Tibial artery (tissue), 4 donors: ENCODE results near the gene PAPPA2.

Experiments
- DNase-seq, 2 donors: peaks; one replicate each; pipeline ENCODE4 v3.0.0-alpha.2; 2019
- H3K27ac ChIP-seq, 2 donors: fragments of 200-600 bp; sonication (generic) in 1 of 2; 1 replicate in 1 of 2; 2 replicates in 1 of 2; pipeline ENCODE4 v1.5.1; 2018 to 2019; ENCODE audit warnings: mild to moderate bottlenecking in 1 of 2
- H3K27me3 ChIP-seq, 2 donors: fragments of 200-600 bp; sonication (generic) in 1 of 2; one replicate each; pipeline versions ENCODE4 v1.5.1 to v1.6.0; 2016 to 2019
- H3K36me3 ChIP-seq, 3 donors: fragments of 200-600 bp; sonication (generic) in 2 of 3; one replicate each; pipeline ENCODE4 v1.5.1; 2016 to 2019; ENCODE audit warnings: mild to moderate bottlenecking in 2 of 3
- H3K4me1 ChIP-seq, 4 donors: fragments of 200-600 bp; sonication (generic) in 2 of 4; 1 replicate in 3 of 4; 2 replicates in 1 of 4; pipeline ENCODE4 v1.5.1; 2016 to 2019
- H3K4me3 ChIP-seq, 2 donors: fragments of 200-600 bp; sonication (generic) in 1 of 2; 1 replicate in 1 of 2; 2 replicates in 1 of 2; pipeline ENCODE4 v1.5.1; 2018 to 2019; ENCODE audit warnings: mild to moderate bottlenecking in 2 of 2
- H3K9me3 ChIP-seq, 3 donors: fragments of 200-600 bp; sonication (generic) in 1 of 3; one replicate each; pipeline ENCODE4 v1.5.1; 2016 to 2019
- intact Hi-C: fragments of 100-400 bp; cut with DNase I; formaldehyde crosslinking; loops from one replicate; pipeline ENCODE4 v1.15.0; 2023; ENCODE audit warnings: low total_unique reads
- TF ChIP-seq, protein P1 (sequence below), 2 experiments: fragments of 200-600 bp in 1 of 2; fragments of 450-650 bp in 1 of 2; IDR thresholded peaks; one replicate each; pipeline ENCODE4 v1.5.1; 2017 to 2019; ENCODE audit warnings: antibody characterized with exemption in 2 of 2, mild to moderate bottlenecking in 1 of 2, moderate library complexity in 1 of 2

PAPPA2 gene

GRCh38 chr1:176717066-176717750, 254.2 kb downstream of the PAPPA2 start:
- Histone ChIP-seq H3K4me1 (no peaks in the 10 kb centered on the region), H3K36me3 (no peaks in the 10 kb centered on the region), H3K27me3 (no peaks in the 10 kb centered on the region), H3K27ac (no peak overlapping the region), H3K9me3 (no peaks in the 10 kb centered on the region), H3K4me3 (no peak overlapping the region)
- intact Hi-C loops = no loop called here
- DNase-seq = no peak
- TF ChIP-seq, protein P1, sequence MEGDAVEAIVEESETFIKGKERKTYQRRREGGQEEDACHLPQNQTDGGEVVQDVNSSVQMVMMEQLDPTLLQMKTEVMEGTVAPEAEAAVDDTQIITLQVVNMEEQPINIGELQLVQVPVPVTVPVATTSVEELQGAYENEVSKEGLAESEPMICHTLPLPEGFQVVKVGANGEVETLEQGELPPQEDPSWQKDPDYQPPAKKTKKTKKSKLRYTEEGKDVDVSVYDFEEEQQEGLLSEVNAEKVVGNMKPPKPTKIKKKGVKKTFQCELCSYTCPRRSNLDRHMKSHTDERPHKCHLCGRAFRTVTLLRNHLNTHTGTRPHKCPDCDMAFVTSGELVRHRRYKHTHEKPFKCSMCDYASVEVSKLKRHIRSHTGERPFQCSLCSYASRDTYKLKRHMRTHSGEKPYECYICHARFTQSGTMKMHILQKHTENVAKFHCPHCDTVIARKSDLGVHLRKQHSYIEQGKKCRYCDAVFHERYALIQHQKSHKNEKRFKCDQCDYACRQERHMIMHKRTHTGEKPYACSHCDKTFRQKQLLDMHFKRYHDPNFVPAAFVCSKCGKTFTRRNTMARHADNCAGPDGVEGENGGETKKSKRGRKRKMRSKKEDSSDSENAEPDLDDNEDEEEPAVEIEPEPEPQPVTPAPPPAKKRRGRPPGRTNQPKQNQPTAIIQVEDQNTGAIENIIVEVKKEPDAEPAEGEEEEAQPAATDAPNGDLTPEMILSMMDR (IDR thresholded peaks at IDR 0.05) = no peak

GRCh38 chr1:176719447-176719846, 256.5 kb downstream of the PAPPA2 start:
- DNase-seq = no peak
- Histone ChIP-seq H3K9me3 (no peaks in the 10 kb centered on the region), H3K27me3 (no peaks in the 10 kb centered on the region), H3K4me3 (no peak overlapping the region), H3K36me3 (no peaks in the 10 kb centered on the region), H3K4me1 (no peaks in the 10 kb centered on the region), H3K27ac (no peak overlapping the region)
- TF ChIP-seq, protein P1 (IDR thresholded peaks at IDR 0.05) = no peak
- intact Hi-C loops = no loop called here

DNA sequence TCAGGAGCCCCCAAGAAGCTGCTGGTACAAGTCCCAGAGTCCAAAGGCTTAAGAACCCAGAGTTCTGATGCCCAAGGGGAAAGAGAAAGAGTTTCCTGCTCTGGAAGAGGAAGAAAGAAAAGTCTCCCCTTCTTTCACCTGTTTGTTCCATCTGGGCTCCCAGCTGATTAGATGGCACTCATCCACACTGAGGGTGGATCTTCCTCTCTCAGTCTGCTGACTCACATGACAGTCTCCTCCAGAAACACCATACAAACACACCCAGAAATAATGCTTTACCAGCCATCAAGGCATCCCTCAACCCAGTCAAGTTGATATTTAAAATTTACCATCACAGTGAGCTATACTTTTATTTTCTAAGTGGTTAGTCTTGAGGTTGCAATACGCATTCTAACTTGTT, 257.9 kb downstream of the PAPPA2 start:
- Histone ChIP-seq H3K36me3 (no peaks in the 10 kb centered on the region), H3K4me1 (no peaks in the 10 kb centered on the region), H3K4me3 (no peak overlapping the region), H3K9me3 (no peaks in the 10 kb centered on the region), H3K27me3 (no peaks in the 10 kb centered on the region), H3K27ac (no peak overlapping the region)
- TF ChIP-seq, protein P1 (IDR thresholded peaks at IDR 0.05) = no peak
- no peak for DNase-seq
- intact Hi-C loops = no loop called here

- intact Hi-C loops = no loop called here
- H3K27ac ChIP-seq = no peak overlapping the region
- no peaks in the 10 kb centered on the region for H3K27me3 ChIP-seq
- TF ChIP-seq, protein P1 (IDR thresholded peaks at IDR 0.05) = no peak
- H3K4me1 ChIP-seq = no peaks in the 10 kb centered on the region
- no peaks in the 10 kb centered on the region for H3K36me3 ChIP-seq
- no peaks in the 10 kb centered on the region for H3K9me3 ChIP-seq
- DNase-seq = no peak
- H3K4me3 ChIP-seq = no peak overlapping the region
These were observed 270.7 kb downstream of the PAPPA2 start for GRCh38 chr1:176733661-176734060.

DNA sequence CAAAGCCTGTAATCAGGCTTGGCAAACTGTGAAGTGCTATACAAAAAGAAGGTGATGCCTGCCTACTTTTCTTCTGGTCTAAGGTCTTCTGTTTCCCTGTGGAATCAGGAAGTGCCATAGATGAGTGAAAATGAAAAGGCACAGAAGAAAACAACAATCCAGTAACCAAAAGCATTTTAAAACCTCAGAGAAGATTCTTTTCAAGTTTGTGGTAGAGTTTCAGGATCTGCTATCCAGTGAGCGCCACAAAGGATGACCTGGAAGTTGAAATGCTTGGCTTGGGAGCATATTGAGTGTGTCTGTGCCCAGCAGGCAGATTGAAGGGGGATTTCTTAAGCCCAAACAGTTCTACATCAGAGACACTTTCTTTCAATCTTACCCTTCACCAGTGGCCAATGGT, 272.2 kb downstream of the PAPPA2 start:
- no peak for DNase-seq
- TF ChIP-seq, protein P1 (IDR thresholded peaks at IDR 0.05) = no peak
- Histone ChIP-seq H3K36me3 (no peaks in the 10 kb centered on the region), H3K27me3 (no peaks in the 10 kb centered on the region), H3K4me1 (no peaks in the 10 kb centered on the region), H3K9me3 (no peaks in the 10 kb centered on the region), H3K27ac (no peak overlapping the region), H3K4me3 (no peak overlapping the region)
- intact Hi-C loops = no loop called here

GRCh38 chr1:176736015-176736414, 273.0 kb downstream of the PAPPA2 start:
- no peaks in the 10 kb centered on the region for H3K27me3 ChIP-seq
- no peaks in the 10 kb centered on the region for H3K36me3 ChIP-seq
- no peaks in the 10 kb centered on the region for H3K4me1 ChIP-seq
- H3K4me3 ChIP-seq = no peak overlapping the region
- no peak for DNase-seq
- H3K27ac ChIP-seq = no peak overlapping the region
- TF ChIP-seq, protein P1 (IDR thresholded peaks at IDR 0.05) = no peak
- intact Hi-C loops = no loop called here
- H3K9me3 ChIP-seq = no peaks in the 10 kb centered on the region
